Measurements from ENCODE around the gene LY6G6D.

LY6G6D gene

GRCh38 chr6:31742894-31743293, 27.7 kb downstream of the LY6G6D start:
- H3K36me3 ChIP-seq (replicated peaks) = peaks cover 3% of the 10 kb centered on the region
- no peak overlapping the region for H3K4me3 ChIP-seq (ENCODE audit: low read depth, low read length)
- no peak overlapping the region for H3K27ac ChIP-seq
- in situ Hi-C loops (cut with HindIII; ENCODE audit: low pct_ligation_motif_present, low sequenced_read_pairs) = no loop called here
- DNase-seq = no peak
- H3K27me3 ChIP-seq (replicated peaks) = no peaks in the 10 kb centered on the region
- TF ChIP-seq, protein P1, sequence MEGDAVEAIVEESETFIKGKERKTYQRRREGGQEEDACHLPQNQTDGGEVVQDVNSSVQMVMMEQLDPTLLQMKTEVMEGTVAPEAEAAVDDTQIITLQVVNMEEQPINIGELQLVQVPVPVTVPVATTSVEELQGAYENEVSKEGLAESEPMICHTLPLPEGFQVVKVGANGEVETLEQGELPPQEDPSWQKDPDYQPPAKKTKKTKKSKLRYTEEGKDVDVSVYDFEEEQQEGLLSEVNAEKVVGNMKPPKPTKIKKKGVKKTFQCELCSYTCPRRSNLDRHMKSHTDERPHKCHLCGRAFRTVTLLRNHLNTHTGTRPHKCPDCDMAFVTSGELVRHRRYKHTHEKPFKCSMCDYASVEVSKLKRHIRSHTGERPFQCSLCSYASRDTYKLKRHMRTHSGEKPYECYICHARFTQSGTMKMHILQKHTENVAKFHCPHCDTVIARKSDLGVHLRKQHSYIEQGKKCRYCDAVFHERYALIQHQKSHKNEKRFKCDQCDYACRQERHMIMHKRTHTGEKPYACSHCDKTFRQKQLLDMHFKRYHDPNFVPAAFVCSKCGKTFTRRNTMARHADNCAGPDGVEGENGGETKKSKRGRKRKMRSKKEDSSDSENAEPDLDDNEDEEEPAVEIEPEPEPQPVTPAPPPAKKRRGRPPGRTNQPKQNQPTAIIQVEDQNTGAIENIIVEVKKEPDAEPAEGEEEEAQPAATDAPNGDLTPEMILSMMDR (IDR thresholded peaks at IDR 0.05; ENCODE audit: low read depth, low read length, missing control alignments) = no peak

- in situ Hi-C loops (cut with HindIII; ENCODE audit: low pct_ligation_motif_present, low sequenced_read_pairs) = no loop called here
- H3K36me3 ChIP-seq (replicated peaks) = peaks cover 3% of the 10 kb centered on the region
- DNase-seq = no peak
- no peak overlapping the region for H3K27ac ChIP-seq
- H3K27me3 ChIP-seq (replicated peaks) = no peaks in the 10 kb centered on the region
- TF ChIP-seq, protein P1 (IDR thresholded peaks at IDR 0.05; ENCODE audit: low read depth, low read length, missing control alignments) = no peak
- no peak overlapping the region for H3K4me3 ChIP-seq (ENCODE audit: low read depth, low read length)
These were observed 29.3 kb downstream of the LY6G6D start for GRCh38 chr6:31744422-31744821.

DNA sequence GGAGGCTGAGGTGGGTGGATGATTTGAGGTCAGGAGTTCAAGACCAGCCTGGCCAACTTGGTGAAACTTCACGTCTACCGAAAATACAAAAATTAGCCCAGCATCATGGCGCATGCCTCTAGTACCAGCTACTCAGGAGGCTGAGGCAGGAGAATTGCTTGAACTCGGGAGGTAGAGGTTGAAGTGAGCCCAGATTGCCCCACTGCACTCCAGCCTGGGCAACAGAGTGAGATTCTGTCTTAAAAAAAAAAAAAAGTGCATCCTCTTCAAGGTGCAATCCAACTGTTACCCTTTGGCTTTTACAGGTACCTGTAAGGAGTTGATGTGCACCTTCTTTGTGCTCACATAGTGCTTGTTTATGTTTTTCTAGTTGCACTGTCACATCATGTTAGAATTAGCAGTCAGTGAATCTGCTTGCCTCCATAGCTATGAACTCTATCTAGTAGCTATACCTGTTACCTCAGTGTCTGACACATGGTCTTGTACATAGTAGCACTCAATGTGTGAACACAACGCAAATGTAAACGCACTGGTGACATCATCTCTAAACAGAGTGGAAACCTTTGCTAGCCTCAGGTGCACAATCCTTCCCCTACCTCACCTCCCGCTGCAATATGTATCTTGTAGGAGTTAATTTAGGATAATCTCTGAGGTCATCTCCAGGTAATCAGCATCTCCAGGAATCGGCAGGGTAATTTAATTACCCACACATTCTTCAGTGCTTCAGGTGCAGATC, 34.3 kb downstream of the LY6G6D start:
- TF ChIP-seq, protein P1 (IDR thresholded peaks at IDR 0.05; ENCODE audit: low read depth, low read length, missing control alignments) = no peak
- H3K36me3 ChIP-seq (replicated peaks) = no peaks in the 10 kb centered on the region
- DNase-seq = no peak
- no peak overlapping the region for H3K27ac ChIP-seq
- in situ Hi-C loops (cut with HindIII; ENCODE audit: low pct_ligation_motif_present, low sequenced_read_pairs) = no loop called here
- no peak overlapping the region for H3K4me3 ChIP-seq (ENCODE audit: low read depth, low read length)
- H3K27me3 ChIP-seq (replicated peaks) = no peaks in the 10 kb centered on the region

GRCh38 chr6:31750411-31751022, 35.4 kb downstream of the LY6G6D start:
- Histone ChIP-seq H3K27ac (no peak overlapping the region), H3K4me3 (ENCODE audit: low read depth, low read length) (no peak overlapping the region), H3K36me3 (replicated peaks) (no peaks in the 10 kb centered on the region), H3K27me3 (replicated peaks) (no peaks in the 10 kb centered on the region)
- in situ Hi-C loops (cut with HindIII; ENCODE audit: low pct_ligation_motif_present, low sequenced_read_pairs) = no loop called here
- DNase-seq = no peak
- TF ChIP-seq, protein P1 (IDR thresholded peaks at IDR 0.05; ENCODE audit: low read depth, low read length, missing control alignments) = no peak

DNA sequence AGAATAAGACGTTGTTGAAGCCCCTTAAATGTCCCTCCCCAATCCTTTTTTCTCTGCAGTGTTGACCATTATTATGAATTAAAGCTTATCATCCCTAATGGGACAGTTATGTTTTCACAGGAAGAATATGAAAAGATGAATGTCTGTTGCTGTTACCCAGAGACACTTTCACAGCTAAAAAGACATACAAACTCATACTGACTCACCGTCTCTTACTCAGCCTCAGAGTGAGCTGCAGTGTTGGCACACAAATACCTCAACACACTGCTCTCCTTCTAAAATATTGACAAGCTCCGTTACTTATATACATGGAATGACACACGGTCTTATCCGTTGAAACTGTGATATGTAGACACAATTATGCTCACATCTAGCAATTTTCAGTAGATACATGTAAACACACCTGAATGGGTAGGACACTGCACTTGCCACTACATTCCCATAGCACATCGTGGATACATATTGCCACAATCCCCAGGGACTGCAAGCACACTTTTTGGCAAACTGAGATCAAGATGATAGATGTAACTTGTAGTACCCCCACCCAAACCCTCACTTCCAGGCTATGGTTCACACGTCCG, 37.7 kb downstream of the LY6G6D start:
- peak overlapping the region; percentile 77 for H3K27ac ChIP-seq
- TF ChIP-seq, protein P1 (IDR thresholded peaks at IDR 0.05; ENCODE audit: low read depth, low read length, missing control alignments) = no peak
- DNase-seq = peak; percentile 85
- H3K4me3 ChIP-seq (ENCODE audit: low read depth, low read length) = no peak overlapping the region
- H3K36me3 ChIP-seq (replicated peaks) = no peaks in the 10 kb centered on the region
- in situ Hi-C loops (cut with HindIII; ENCODE audit: low pct_ligation_motif_present, low sequenced_read_pairs) = no loop called here
- H3K27me3 ChIP-seq (replicated peaks) = no peaks in the 10 kb centered on the region

Measured in brain microvascular endothelial cell (primary cell).